ENCODE results near the gene TEX22. TPM values are rescaled to one million over a fixed set of nuclear protein-coding genes. Genes with fewer than 3 reads are reported as not detected.

TEX22 gene
- total RNA-seq, 1 experiment from 2014 or later: 0.87 TPM

DNA sequence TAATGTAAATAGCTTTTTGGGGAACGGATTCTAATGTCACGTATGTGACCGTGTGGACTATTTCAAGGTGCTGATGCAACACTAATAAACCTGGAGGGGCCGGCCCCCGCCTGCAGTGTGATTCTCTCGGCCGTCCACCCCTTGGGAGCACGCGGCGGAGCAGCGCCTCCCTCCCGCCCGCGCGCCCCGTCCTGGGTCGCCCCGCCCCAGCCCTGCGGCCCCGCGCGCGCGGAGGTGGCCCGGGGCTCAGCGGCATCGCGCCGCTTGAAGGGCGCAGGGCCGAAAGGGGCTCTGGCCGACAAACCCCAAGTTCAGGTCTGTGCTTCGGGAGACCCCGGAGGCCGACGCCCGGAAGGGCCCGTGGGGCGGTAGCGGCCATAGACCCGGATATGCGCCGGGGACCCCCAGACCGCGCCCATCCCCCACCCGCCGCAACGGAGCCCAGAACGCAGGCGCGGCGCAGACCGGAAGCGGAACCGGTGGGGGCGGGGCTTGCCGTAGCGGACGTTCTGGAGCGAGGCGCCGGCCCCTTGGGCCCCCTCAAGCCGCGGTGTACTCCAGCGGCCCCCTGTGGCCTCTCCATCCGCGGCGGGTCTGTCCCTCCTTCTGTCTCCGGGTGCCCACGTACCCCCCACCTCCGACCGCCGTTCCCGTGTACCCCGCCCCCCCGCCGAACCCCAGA, at the start of gene TEX22 (continued):
- TF ChIP-seq, protein P1, sequence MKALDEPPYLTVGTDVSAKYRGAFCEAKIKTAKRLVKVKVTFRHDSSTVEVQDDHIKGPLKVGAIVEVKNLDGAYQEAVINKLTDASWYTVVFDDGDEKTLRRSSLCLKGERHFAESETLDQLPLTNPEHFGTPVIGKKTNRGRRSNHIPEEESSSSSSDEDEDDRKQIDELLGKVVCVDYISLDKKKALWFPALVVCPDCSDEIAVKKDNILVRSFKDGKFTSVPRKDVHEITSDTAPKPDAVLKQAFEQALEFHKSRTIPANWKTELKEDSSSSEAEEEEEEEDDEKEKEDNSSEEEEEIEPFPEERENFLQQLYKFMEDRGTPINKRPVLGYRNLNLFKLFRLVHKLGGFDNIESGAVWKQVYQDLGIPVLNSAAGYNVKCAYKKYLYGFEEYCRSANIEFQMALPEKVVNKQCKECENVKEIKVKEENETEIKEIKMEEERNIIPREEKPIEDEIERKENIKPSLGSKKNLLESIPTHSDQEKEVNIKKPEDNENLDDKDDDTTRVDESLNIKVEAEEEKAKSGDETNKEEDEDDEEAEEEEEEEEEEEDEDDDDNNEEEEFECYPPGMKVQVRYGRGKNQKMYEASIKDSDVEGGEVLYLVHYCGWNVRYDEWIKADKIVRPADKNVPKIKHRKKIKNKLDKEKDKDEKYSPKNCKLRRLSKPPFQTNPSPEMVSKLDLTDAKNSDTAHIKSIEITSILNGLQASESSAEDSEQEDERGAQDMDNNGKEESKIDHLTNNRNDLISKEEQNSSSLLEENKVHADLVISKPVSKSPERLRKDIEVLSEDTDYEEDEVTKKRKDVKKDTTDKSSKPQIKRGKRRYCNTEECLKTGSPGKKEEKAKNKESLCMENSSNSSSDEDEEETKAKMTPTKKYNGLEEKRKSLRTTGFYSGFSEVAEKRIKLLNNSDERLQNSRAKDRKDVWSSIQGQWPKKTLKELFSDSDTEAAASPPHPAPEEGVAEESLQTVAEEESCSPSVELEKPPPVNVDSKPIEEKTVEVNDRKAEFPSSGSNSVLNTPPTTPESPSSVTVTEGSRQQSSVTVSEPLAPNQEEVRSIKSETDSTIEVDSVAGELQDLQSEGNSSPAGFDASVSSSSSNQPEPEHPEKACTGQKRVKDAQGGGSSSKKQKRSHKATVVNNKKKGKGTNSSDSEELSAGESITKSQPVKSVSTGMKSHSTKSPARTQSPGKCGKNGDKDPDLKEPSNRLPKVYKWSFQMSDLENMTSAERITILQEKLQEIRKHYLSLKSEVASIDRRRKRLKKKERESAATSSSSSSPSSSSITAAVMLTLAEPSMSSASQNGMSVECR (CRISPR knock-in tag; IDR thresholded peaks at IDR 0.05; ENCODE audit: borderline replicate concordance): peak; percentile 58

DNA sequence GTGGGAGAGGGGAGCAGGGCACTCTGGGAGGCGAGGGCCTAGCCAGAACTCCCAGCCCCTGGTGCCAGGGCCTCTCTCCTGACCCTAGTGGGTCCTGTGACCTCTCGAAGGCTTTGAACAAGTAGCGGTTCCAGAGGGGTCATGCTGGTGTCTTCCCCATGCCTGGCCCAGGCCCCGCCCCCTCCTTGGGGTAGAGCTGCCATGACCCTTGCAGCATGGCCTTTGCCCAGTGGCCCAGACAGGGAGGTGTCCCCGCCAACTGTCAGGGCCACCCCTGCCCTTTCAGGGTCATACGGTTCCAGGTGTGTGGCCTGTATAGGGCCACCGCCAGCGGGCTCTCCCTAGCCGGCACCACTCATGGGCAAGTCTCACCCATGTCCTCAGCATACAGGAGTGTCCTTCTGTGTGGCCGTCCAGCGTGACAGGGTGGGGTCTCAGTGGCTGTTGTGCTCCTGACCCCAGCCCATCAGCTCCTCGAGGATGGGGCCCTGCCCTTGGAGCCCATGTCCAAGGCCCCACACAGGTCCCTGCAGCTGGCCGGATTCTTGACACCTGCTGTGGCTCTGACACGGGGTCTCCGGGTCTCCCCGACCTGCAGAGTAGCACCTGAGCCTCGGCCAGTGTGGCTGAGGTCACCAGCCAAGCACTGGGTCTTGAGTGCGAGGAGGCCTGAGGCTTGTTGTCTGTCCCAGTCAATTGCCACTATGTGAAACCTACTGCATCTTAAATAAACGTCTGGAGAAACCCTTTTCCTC, 49.2 kb upstream of the TEX22 start:
- no peak overlapping the region for H3K4me3 Mint-ChIP-seq

DNA sequence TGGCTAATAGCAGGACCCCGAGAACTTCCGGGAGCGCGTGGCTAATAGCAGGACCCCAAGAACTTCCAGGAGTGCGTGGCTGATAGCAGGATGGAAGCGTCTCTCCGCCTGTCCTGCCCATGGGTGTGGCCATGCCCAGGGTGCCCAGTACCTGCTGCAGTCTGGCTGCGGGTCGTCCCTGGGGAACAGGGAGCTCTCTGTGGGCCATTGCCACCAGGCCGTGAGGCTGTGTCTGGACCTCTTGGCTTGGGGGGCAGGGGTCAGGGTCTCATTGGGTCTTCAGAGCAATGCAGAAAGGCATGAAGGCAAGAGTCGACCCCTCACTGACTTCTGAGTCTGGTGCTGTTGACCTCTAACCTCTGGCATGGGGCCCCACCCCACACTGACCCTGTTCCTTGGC, 48.3 kb upstream of the TEX22 start:
- DNase-seq (ENCODE audit: low spot score) (no peak), ATAC-seq (no peak)
- CTCF ChIA-PET: no interaction called here
- POLR2A ChIA-PET: no interaction called here
- Mint-ChIP-seq H3K9me3 (peaks cover 6% of the 10 kb centered on the region), H3K27me3 (ENCODE audit: low read depth) (no peaks in the 10 kb centered on the region; the same call in 1 of the 2 replicates), H3K36me3 (peaks cover 6% of the 10 kb centered on the region; the same call in 1 of the 2 replicates), H3K27ac (no peak overlapping the region), H3K4me1 (peaks cover 5% of the 10 kb centered on the region), H3K4me3 (no peak overlapping the region)
- TF ChIP-seq GTF2I (CRISPR knock-in tag; conservative IDR thresholded peaks at IDR 0.05): no peak
- TF ChIP-seq, protein P2, sequence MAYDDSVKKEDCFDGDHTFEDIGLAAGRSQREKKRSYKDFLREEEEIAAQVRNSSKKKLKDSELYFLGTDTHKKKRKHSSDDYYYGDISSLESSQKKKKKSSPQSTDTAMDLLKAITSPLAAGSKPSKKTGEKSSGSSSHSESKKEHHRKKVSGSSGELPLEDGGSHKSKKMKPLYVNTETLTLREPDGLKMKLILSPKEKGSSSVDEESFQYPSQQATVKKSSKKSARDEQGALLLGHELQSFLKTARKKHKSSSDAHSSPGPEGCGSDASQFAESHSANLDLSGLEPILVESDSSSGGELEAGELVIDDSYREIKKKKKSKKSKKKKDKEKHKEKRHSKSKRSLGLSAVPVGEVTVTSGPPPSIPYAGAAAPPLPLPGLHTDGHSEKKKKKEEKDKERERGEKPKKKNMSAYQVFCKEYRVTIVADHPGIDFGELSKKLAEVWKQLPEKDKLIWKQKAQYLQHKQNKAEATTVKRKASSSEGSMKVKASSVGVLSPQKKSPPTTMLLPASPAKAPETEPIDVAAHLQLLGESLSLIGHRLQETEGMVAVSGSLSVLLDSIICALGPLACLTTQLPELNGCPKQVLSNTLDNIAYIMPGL (CRISPR knock-in tag; IDR thresholded peaks at IDR 0.05): no peak
- TF ChIP-seq EMX1 (CRISPR knock-in tag; IDR thresholded peaks at IDR 0.05): no peak
- TF ChIP-seq, protein P3, sequence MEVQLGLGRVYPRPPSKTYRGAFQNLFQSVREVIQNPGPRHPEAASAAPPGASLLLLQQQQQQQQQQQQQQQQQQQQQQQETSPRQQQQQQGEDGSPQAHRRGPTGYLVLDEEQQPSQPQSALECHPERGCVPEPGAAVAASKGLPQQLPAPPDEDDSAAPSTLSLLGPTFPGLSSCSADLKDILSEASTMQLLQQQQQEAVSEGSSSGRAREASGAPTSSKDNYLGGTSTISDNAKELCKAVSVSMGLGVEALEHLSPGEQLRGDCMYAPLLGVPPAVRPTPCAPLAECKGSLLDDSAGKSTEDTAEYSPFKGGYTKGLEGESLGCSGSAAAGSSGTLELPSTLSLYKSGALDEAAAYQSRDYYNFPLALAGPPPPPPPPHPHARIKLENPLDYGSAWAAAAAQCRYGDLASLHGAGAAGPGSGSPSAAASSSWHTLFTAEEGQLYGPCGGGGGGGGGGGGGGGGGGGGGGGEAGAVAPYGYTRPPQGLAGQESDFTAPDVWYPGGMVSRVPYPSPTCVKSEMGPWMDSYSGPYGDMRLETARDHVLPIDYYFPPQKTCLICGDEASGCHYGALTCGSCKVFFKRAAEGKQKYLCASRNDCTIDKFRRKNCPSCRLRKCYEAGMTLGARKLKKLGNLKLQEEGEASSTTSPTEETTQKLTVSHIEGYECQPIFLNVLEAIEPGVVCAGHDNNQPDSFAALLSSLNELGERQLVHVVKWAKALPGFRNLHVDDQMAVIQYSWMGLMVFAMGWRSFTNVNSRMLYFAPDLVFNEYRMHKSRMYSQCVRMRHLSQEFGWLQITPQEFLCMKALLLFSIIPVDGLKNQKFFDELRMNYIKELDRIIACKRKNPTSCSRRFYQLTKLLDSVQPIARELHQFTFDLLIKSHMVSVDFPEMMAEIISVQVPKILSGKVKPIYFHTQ (CRISPR knock-in tag; IDR thresholded peaks at IDR 0.05): no peak
- no peak for TF ChIP-seq MYBL2 (CRISPR knock-in tag; IDR thresholded peaks at IDR 0.05)
- TF ChIP-seq, protein P4, sequence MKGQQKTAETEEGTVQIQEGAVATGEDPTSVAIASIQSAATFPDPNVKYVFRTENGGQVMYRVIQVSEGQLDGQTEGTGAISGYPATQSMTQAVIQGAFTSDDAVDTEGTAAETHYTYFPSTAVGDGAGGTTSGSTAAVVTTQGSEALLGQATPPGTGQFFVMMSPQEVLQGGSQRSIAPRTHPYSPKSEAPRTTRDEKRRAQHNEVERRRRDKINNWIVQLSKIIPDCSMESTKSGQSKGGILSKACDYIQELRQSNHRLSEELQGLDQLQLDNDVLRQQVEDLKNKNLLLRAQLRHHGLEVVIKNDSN (CRISPR knock-in tag; IDR thresholded peaks at IDR 0.05): no peak
- TF ChIP-seq, protein P5, sequence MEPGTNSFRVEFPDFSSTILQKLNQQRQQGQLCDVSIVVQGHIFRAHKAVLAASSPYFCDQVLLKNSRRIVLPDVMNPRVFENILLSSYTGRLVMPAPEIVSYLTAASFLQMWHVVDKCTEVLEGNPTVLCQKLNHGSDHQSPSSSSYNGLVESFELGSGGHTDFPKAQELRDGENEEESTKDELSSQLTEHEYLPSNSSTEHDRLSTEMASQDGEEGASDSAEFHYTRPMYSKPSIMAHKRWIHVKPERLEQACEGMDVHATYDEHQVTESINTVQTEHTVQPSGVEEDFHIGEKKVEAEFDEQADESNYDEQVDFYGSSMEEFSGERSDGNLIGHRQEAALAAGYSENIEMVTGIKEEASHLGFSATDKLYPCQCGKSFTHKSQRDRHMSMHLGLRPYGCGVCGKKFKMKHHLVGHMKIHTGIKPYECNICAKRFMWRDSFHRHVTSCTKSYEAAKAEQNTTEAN (CRISPR knock-in tag; IDR thresholded peaks at IDR 0.05): no peak
- no peak for TF ChIP-seq NFYB (CRISPR knock-in tag; conservative IDR thresholded peaks at IDR 0.05; ENCODE audit: low read depth)
- no peak for TF ChIP-seq CBFB (CRISPR knock-in tag; IDR thresholded peaks at IDR 0.05; ENCODE audit: low read depth)
- TF ChIP-seq, protein P6, sequence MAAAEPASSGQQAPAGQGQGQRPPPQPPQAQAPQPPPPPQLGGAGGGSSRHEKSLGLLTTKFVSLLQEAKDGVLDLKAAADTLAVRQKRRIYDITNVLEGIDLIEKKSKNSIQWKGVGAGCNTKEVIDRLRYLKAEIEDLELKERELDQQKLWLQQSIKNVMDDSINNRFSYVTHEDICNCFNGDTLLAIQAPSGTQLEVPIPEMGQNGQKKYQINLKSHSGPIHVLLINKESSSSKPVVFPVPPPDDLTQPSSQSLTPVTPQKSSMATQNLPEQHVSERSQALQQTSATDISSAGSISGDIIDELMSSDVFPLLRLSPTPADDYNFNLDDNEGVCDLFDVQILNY (CRISPR knock-in tag; IDR thresholded peaks at IDR 0.05): no peak

More for the DNA sequence above, 49.2 kb upstream of the TEX22 start:
- Mint-ChIP-seq H3K27ac (no peak overlapping the region), H3K27me3 (ENCODE audit: low read depth) (no peaks in the 10 kb centered on the region; the same call in 1 of the 2 replicates), H3K36me3 (peaks cover 6% of the 10 kb centered on the region; the same call in 1 of the 2 replicates), H3K4me1 (peaks cover 5% of the 10 kb centered on the region), H3K9me3 (peaks cover 6% of the 10 kb centered on the region)
- ChIA-PET POLR2A (no interaction called here), CTCF (no interaction called here)
- DNase-seq (ENCODE audit: low spot score) (no peak), ATAC-seq (no peak)
- TF ChIP-seq, protein P7, sequence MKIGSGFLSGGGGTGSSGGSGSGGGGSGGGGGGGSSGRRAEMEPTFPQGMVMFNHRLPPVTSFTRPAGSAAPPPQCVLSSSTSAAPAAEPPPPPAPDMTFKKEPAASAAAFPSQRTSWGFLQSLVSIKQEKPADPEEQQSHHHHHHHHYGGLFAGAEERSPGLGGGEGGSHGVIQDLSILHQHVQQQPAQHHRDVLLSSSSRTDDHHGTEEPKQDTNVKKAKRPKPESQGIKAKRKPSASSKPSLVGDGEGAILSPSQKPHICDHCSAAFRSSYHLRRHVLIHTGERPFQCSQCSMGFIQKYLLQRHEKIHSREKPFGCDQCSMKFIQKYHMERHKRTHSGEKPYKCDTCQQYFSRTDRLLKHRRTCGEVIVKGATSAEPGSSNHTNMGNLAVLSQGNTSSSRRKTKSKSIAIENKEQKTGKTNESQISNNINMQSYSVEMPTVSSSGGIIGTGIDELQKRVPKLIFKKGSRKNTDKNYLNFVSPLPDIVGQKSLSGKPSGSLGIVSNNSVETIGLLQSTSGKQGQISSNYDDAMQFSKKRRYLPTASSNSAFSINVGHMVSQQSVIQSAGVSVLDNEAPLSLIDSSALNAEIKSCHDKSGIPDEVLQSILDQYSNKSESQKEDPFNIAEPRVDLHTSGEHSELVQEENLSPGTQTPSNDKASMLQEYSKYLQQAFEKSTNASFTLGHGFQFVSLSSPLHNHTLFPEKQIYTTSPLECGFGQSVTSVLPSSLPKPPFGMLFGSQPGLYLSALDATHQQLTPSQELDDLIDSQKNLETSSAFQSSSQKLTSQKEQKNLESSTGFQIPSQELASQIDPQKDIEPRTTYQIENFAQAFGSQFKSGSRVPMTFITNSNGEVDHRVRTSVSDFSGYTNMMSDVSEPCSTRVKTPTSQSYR (CRISPR knock-in tag; IDR thresholded peaks at IDR 0.05): no peak
- TF ChIP-seq GRHL2 (CRISPR knock-in tag; IDR thresholded peaks at IDR 0.05; ENCODE audit: insufficient replicate concordance, severe bottlenecking) (no peak), ETV6 (CRISPR knock-in tag; IDR thresholded peaks at IDR 0.05) (no peak), GTF2I (CRISPR knock-in tag; conservative IDR thresholded peaks at IDR 0.05) (no peak), MYBL2 (CRISPR knock-in tag; IDR thresholded peaks at IDR 0.05) (no peak), JUN (CRISPR knock-in tag; IDR thresholded peaks at IDR 0.05) (no peak), TEAD1 (CRISPR knock-in tag; IDR thresholded peaks at IDR 0.05) (no peak), NR1H2 (CRISPR knock-in tag; IDR thresholded peaks at IDR 0.05) (no peak)

Measured in WTC11 (cell line).